Ascending aorta (tissue), 2 donors: ENCODE measurements around the gene SH3RF1. TPM values are rescaled to one million over a fixed set of nuclear protein-coding genes. Genes with fewer than 3 reads are reported as not detected.
"Not testable (repeated sequence)": the region's sequence is repeated elsewhere in the genome, so short reads cannot be mapped to it uniquely, and the experiment has no call there.

ENCODE experiments used
- DNase-seq, 2 donors: peaks; one replicate each; pipeline ENCODE4 v3.0.0-alpha.2; 2019; ENCODE audit warnings: low spot score in 2 of 2
- H3K27ac ChIP-seq, 2 donors: fragments of 200-600 bp; sonication (generic); one replicate each; pipeline ENCODE4 v1.5.1; 2016 to 2017; ENCODE audit warnings: mild to moderate bottlenecking in 1 of 2
- H3K27me3 ChIP-seq: fragments of 200-600 bp; sonication (generic); one replicate; pipeline ENCODE4 v1.5.1; 2017
- H3K36me3 ChIP-seq, 2 donors: fragments of 200-600 bp; sonication (generic); one replicate each; pipeline ENCODE4 v1.5.1; 2016
- H3K4me1 ChIP-seq, 2 donors: fragments of 200-600 bp; sonication (generic); one replicate each; pipeline ENCODE4 v1.5.1; 2016 to 2017; ENCODE audit warnings: mild to moderate bottlenecking in 1 of 2
- H3K4me3 ChIP-seq, 2 donors: fragments of 200-600 bp; sonication (generic); one replicate each; pipeline ENCODE4 v1.5.1; 2016 to 2017; ENCODE audit warnings: mild to moderate bottlenecking in 1 of 2
- H3K9me3 ChIP-seq, 2 donors: fragments of 200-600 bp; sonication (generic); one replicate each; pipeline ENCODE4 v1.5.1; 2016
- CTCF ChIP-seq, 3 experiments: fragments of 200-600 bp in 2 of 3; fragments of 450-650 bp in 1 of 3; sonication (generic) in 2 of 3; IDR thresholded peaks; one replicate each; pipeline ENCODE4 v1.5.1; 2016 to 2019; ENCODE audit warnings: antibody characterized with exemption in 3 of 3, mild to moderate bottlenecking in 1 of 3, moderate library complexity in 1 of 3
- intact Hi-C: fragments of 100-400 bp; cut with DNase I; formaldehyde crosslinking; loops from one replicate; pipeline ENCODE4 v1.15.1; 2023
- total RNA-seq: library from RNA; depleted of rRNA; stranded (reverse); fragments of >200 nt; gene quantifications from one replicate; pipeline ENCODE4 v1.1.0, GENCODE V29; 2016

SH3RF1 gene
- total RNA-seq, 1 donor from 2014 or later: 27.6 TPM

- Histone ChIP-seq H3K4me1 (peaks cover 6 to 7% of the 10 kb centered on the region in 2 donors), H3K36me3 (no peaks in the 10 kb centered on the region), H3K4me3 (no peak overlapping the region), H3K27ac (no peak overlapping the region), H3K27me3 (no peaks in the 10 kb centered on the region), H3K9me3 (no peaks in the 10 kb centered on the region)
- TF ChIP-seq CTCF (IDR thresholded peaks at IDR 0.05): no peak
- DNase-seq: no peak
- intact Hi-C loops: no loop called here
Observed at GRCh38 chr4:169183581-169183980, 87.2 kb downstream of the SH3RF1 start.

GRCh38 chr4:169179609-169180521, 90.9 kb downstream of the SH3RF1 start:
- Histone ChIP-seq H3K4me3 (peak overlapping the region in 1 of 2 donors; percentile 34), H3K9me3 (no peaks in the 10 kb centered on the region), H3K36me3 (no peaks in the 10 kb centered on the region), H3K27ac (no peak overlapping the region), H3K4me1 (peaks cover 4 to 7% of the 10 kb centered on the region in 2 donors), H3K27me3 (no peaks in the 10 kb centered on the region)
- intact Hi-C loops: no loop called here
- no peak for TF ChIP-seq CTCF (IDR thresholded peaks at IDR 0.05)
- no peak for DNase-seq

GRCh38 chr4:169178092-169178491, 92.7 kb downstream of the SH3RF1 start:
- intact Hi-C loops, H3K4me1 ChIP-seq, H3K36me3 ChIP-seq, H3K27me3 ChIP-seq, DNase-seq, H3K9me3 ChIP-seq, H3K27ac ChIP-seq, H3K4me3 ChIP-seq: not testable (repeated sequence)

- H3K4me3 ChIP-seq: no peak overlapping the region
- H3K27me3 ChIP-seq: no peaks in the 10 kb centered on the region
- H3K36me3 ChIP-seq: no peaks in the 10 kb centered on the region
- no peak for TF ChIP-seq CTCF (IDR thresholded peaks at IDR 0.05)
- intact Hi-C loops: no loop called here
- no peak overlapping the region for H3K27ac ChIP-seq
- no peak for DNase-seq
- H3K9me3 ChIP-seq: no peaks in the 10 kb centered on the region
- H3K4me1 ChIP-seq: peaks cover 3 to 8% of the 10 kb centered on the region in 2 donors
Observed at GRCh38 chr4:169175476-169175875, 95.3 kb downstream of the SH3RF1 start.

GRCh38 chr4:169175035-169175434, 95.7 kb downstream of the SH3RF1 start:
- Histone ChIP-seq H3K4me3 (no peak overlapping the region), H3K36me3 (no peaks in the 10 kb centered on the region), H3K27ac (no peak overlapping the region), H3K4me1 (peaks cover 3 to 4% of the 10 kb centered on the region in 2 donors), H3K9me3 (no peaks in the 10 kb centered on the region), H3K27me3 (no peaks in the 10 kb centered on the region)
- intact Hi-C loops: no loop called here
- no peak for DNase-seq
- no peak for TF ChIP-seq CTCF (IDR thresholded peaks at IDR 0.05)

- Histone ChIP-seq H3K4me1 (peaks cover 0 to 4% of the 10 kb centered on the region in 2 donors), H3K27ac (no peak overlapping the region), H3K27me3 (no peaks in the 10 kb centered on the region), H3K9me3 (no peaks in the 10 kb centered on the region), H3K36me3 (no peaks in the 10 kb centered on the region), H3K4me3 (no peak overlapping the region)
- intact Hi-C loops: no loop called here
- TF ChIP-seq CTCF (IDR thresholded peaks at IDR 0.05): no peak
- DNase-seq: no peak
Observed at GRCh38 chr4:169174247-169174646, 96.5 kb downstream of the SH3RF1 start.
